Astrocyte of the cerebellum (primary cell): ENCODE data around the gene LINC00237.

Experiments
- DNase-seq: peaks from one replicate; pipeline ENCODE4 v3.0.0-alpha.2; 2011; ENCODE audit warnings: low read depth
- H3K4me3 ChIP-seq: 2 replicates; pipeline ENCODE4 v1.5.1; 2011; ENCODE audit warnings: mild to moderate bottlenecking, low read depth, low read length, moderate library complexity
- CTCF ChIP-seq: IDR thresholded peaks from 2 replicates; pipeline ENCODE4 v1.5.1; 2012; ENCODE audit warnings: low read length, low read depth, moderate library complexity, mild to moderate bottlenecking; ENCODE audit errors: missing control alignments
- in situ Hi-C: cut with HindIII; loops from 2 replicates; pipeline ENCODE4 v1.10.0; 2017; ENCODE audit warnings: low sequenced_read_pairs

The LINC00237 gene

GRCh38 chr20:21117521-21117920 lies 11.4 kb upstream of the LINC00237 start:
- in situ Hi-C loops = no loop called here
- H3K4me3 ChIP-seq = no peak overlapping the region
- no peak for DNase-seq
- TF ChIP-seq CTCF = no peak

DNA sequence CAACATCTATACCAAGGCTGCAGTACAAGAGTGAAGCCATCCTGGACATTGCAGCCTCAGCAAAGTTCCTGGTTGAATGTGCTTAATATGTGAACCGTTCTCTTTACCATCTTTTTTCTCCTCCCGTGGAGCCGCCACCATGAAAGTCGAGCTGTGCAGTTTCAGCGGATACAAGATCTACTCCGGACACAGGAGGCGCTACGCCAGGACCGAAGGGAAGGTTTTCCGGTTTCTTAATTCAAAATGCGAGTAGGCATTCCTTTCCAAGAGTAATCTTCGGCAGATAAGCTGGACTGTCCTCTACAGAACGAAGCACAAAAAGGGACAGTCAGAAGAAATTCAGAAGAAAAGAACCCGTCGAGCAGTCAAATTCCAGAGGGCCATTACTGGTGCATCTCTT lies 8.4 kb upstream of the LINC00237 start:
- H3K4me3 ChIP-seq = no peak overlapping the region
- no peak for DNase-seq
- in situ Hi-C loops = no loop called here
- TF ChIP-seq CTCF = no peak

- in situ Hi-C loops = no loop called here
- no peak overlapping the region for H3K4me3 ChIP-seq
- no peak for DNase-seq
- no peak for TF ChIP-seq CTCF
Measured at GRCh38 chr20:21113697-21114096, 7.5 kb upstream of the LINC00237 start.

DNA sequence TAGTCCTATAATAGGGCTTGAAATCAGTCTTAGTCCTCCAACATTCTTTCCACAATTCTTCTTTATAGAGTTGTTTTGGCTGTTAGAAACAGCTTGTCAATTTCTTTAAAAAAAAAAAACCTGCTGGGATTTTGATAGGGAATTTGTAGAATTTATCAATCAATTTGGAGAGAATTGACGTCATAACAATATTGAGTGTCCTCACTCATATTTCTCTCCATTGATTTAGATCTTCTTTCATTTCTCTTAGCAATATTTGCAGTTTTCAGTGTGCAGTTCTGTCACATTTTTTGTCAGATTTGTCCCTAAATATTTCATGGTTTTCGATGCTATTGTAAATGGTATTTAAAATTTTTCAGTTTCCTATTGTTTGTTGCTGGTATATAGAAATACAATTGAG lies 5.3 kb upstream of the LINC00237 start:
- no peak overlapping the region for H3K4me3 ChIP-seq
- no peak for DNase-seq
- in situ Hi-C loops = no loop called here
- no peak for TF ChIP-seq CTCF

- DNase-seq = no peak
- TF ChIP-seq CTCF = no peak
- H3K4me3 ChIP-seq = no peak overlapping the region
- in situ Hi-C loops = no loop called here
Measured at GRCh38 chr20:21110811-21111210, 4.7 kb upstream of the LINC00237 start.

GRCh38 chr20:21109144-21109543 lies 3.0 kb upstream of the LINC00237 start:
- in situ Hi-C loops = no loop called here
- H3K4me3 ChIP-seq = no peak overlapping the region
- TF ChIP-seq CTCF = no peak
- no peak for DNase-seq
